Stimulated activated CD8-positive, alpha-beta memory T cell treated with anti-CD3 and anti-CD28 coated beads, Interleukin-7, amount 100 ng/mL, for 24 hours (primary cell): ENCODE results near the gene PHLDA2.
"Not testable (repeated sequence)": the region's sequence is repeated elsewhere in the genome, so short reads cannot be mapped to it uniquely, and the experiment has no call there.

Experiments used
- DNase-seq: peaks from one replicate; pipeline ENCODE4 v3.0.0-alpha.2; 2020; ENCODE audit warnings: low read depth

The PHLDA2 gene

GRCh38 chr11:2914455-2915195, 14.6 kb downstream of the PHLDA2 start:
- no peak for DNase-seq

GRCh38 chr11:2913776-2914175, 15.4 kb downstream of the PHLDA2 start:
- DNase-seq, result no peak

GRCh38 chr11:2913019-2913431, 16.2 kb downstream of the PHLDA2 start:
- DNase-seq, result no peak

- no peak for DNase-seq
Measured at GRCh38 chr11:2912498-2912897, 16.7 kb downstream of the PHLDA2 start.

- DNase-seq, result no peak
Measured at GRCh38 chr11:2911785-2912391, 17.3 kb downstream of the PHLDA2 start.

GRCh38 chr11:2911088-2911784, 18.0 kb downstream of the PHLDA2 start:
- no peak for DNase-seq

GRCh38 chr11:2910401-2910955, 18.7 kb downstream of the PHLDA2 start:
- no peak for DNase-seq

GRCh38 chr11:2909133-2909902, 19.9 kb downstream of the PHLDA2 start:
- no peak for DNase-seq

- no peak for DNase-seq
Measured at GRCh38 chr11:2908130-2908529, 21.1 kb downstream of the PHLDA2 start.

GRCh38 chr11:2905299-2905698, 23.9 kb downstream of the PHLDA2 start:
- DNase-seq, result not testable (repeated sequence)

GRCh38 chr11:2904153-2905052, 24.8 kb downstream of the PHLDA2 start:
- no peak for DNase-seq

GRCh38 chr11:2903672-2904011, 25.6 kb downstream of the PHLDA2 start:
- no peak for DNase-seq

GRCh38 chr11:2902784-2903671, 26.2 kb downstream of the PHLDA2 start:
- no peak for DNase-seq

GRCh38 chr11:2901854-2902783, 27.1 kb downstream of the PHLDA2 start:
- DNase-seq, result peak; percentile 88

GRCh38 chr11:2901196-2901796, 27.9 kb downstream of the PHLDA2 start:
- DNase-seq, result no peak

- DNase-seq, result no peak
Measured at GRCh38 chr11:2899080-2899783, 30.0 kb downstream of the PHLDA2 start.

- DNase-seq, result no peak
Measured at GRCh38 chr11:2898366-2899079, 30.7 kb downstream of the PHLDA2 start.
